HepG2 (cell line): ENCODE results near the gene KRT14. TPM values are rescaled to one million over a fixed set of nuclear protein-coding genes. Genes with fewer than 3 reads are reported as not detected.

Experiments
- ATAC-seq: fragments of 200-7000 bp; cut with Tn5 transposase; 3 replicates; pipeline ENCODE4 v1.9.1; 2020; ENCODE audit warnings: mild to moderate bottlenecking, moderate library complexity
- BruUV-seq: library from RNA; stranded (reverse); fragments of 400-500 nt; replicated peaks from 2 replicates; lab custom pipeline; 2021; lab: Mats Ljungman, UMichigan
- CTCF ChIA-PET: fragments of 300-600 bp; formaldehyde crosslinking; extraction: SDS; loops from one replicate; lab custom pipeline; 2021; ENCODE audit warnings: low total read pairs, inconsistent platforms, low intra/inter-chr PET ratio; lab: Yijun Ruan, JAX
- POLR2A ChIA-PET: fragments of 350-600 bp; sonication (Branson Sonifier 250); formaldehyde crosslinking; loops from one replicate; lab custom pipeline; 2020; ENCODE audit warnings: antibody characterized with exemption, inconsistent platforms; lab: Yijun Ruan, JAX
- DNase-seq: peaks from one replicate; pipeline ENCODE4 v3.0.0-alpha.2; 2015; ENCODE audit warnings: low spot score
- FAIRE-seq: peaks from 3 replicates; lab custom pipeline; 2011; peaks lifted over from hg19 to GRCh38; lab: Jason Lieb, UNC
- H2AFZ ChIP-seq: one replicate; pipeline ENCODE4 v1.6.1; 2011; ENCODE audit warnings: low read length, inconsistent platforms
- H3K27ac ChIP-seq: fragments of 300-600 bp; 3 replicates; pipeline ENCODE4 v1.8.0; 2011; ENCODE audit warnings: mixed run types, mild to moderate bottlenecking, mixed read lengths, low read length, inconsistent platforms; ENCODE audit not compliant: insufficient read depth; ENCODE audit errors: extremely low read length
- H3K27me3 ChIP-seq, 2 experiments: fragments of 200-600 bp in 1 of 2; 2 replicates in 1 of 2; 3 replicates in 1 of 2; pipeline versions ENCODE4 v1.6.0 to v1.8.0; 2011; ENCODE audit warnings: low read length in 2 of 2, mild to moderate bottlenecking in 2 of 2, moderate library complexity in 2 of 2, inconsistent platforms in 1 of 2; ENCODE audit not compliant: insufficient read depth in 2 of 2, control insufficient read depth in 1 of 2
- H3K36me3 ChIP-seq, 2 experiments: fragments of 200-600 bp in 1 of 2; replicated peaks in 1 of 2; 2 replicates in 1 of 2; 3 replicates in 1 of 2; pipeline versions ENCODE4 v1.5.1 to v1.8.0; 2011; ENCODE audit warnings: low read length in 2 of 2, inconsistent platforms in 1 of 2; ENCODE audit not compliant: insufficient read depth in 2 of 2, control insufficient read depth in 1 of 2
- H3K4me1 ChIP-seq: 2 replicates; pipeline ENCODE4 v1.5.1; 2012; ENCODE audit warnings: low read length, inconsistent platforms; ENCODE audit not compliant: insufficient read depth
- H3K4me2 ChIP-seq: 2 replicates; pipeline ENCODE4 v1.6.0; 2011; ENCODE audit warnings: low read depth, low read length, inconsistent platforms
- H3K4me3 ChIP-seq, 3 experiments: fragments of 200-600 bp in 1 of 3; sonication (generic), shearing (Covaris generic) in 1 of 3; replicated peaks in 1 of 3; 2 replicates each; pipeline ENCODE4 v1.5.1; 2011 to 2016; ENCODE audit warnings: low read length in 3 of 3, inconsistent platforms in 2 of 3, low read depth in 2 of 3, mild to moderate bottlenecking in 2 of 3, control low read depth in 1 of 3, mixed read lengths in 1 of 3; ENCODE audit not compliant: insufficient read depth in 1 of 3
- H3K79me2 ChIP-seq: one replicate; pipeline ENCODE4 v1.6.1; 2011; ENCODE audit warnings: low read length, inconsistent platforms; ENCODE audit not compliant: insufficient read depth
- H3K9ac ChIP-seq: 2 replicates; pipeline ENCODE4 v1.6.0; 2011; ENCODE audit warnings: mild to moderate bottlenecking, low read depth, low read length, inconsistent platforms; ENCODE audit not compliant: insufficient read depth
- H3K9me3 ChIP-seq: 2 replicates; pipeline ENCODE4 v1.5.1; 2012; ENCODE audit warnings: mild to moderate bottlenecking, low read length
- H4K20me1 ChIP-seq: 2 replicates; pipeline ENCODE4 v1.6.0; 2011; ENCODE audit warnings: inconsistent platforms, mild to moderate bottlenecking, low read length, moderate library complexity; ENCODE audit not compliant: insufficient read depth
- CTCF ChIP-seq: sonication (generic); formaldehyde crosslinking; IDR thresholded peaks from 2 replicates; pipeline ENCODE4 v1.5.0; 2020; ENCODE audit warnings: mild to moderate bottlenecking, missing genetic modification reagents, moderate library complexity
- HNF4A ChIP-seq: sonication (generic); formaldehyde crosslinking; IDR thresholded peaks from 2 replicates; pipeline ENCODE4 v1.4.0; 2020; ENCODE audit warnings: missing genetic modification reagents
- KAT2B ChIP-seq: fragments of 150-350 bp; IDR thresholded peaks from 2 replicates; pipeline ENCODE4 v1.6.1; 2014; ENCODE audit warnings: low read depth, low read length, borderline replicate concordance
- PATZ1 ChIP-seq: sonication (generic); formaldehyde crosslinking; IDR thresholded peaks from 2 replicates; pipeline ENCODE4 v1.4.0; 2020; ENCODE audit warnings: missing genetic modification reagents
- SMARCC2 ChIP-seq: fragments of 450-650 bp; IDR thresholded peaks from 2 replicates; pipeline ENCODE4 v1.6.1; 2017; ENCODE audit warnings: antibody characterized with exemption, mild to moderate bottlenecking
- ZBTB33 ChIP-seq: sonication (generic); formaldehyde crosslinking; IDR thresholded peaks from 2 replicates; pipeline ENCODE4 v1.4.0; 2020; ENCODE audit warnings: missing genetic modification reagents
- ZFY ChIP-seq: sonication (generic); formaldehyde crosslinking; IDR thresholded peaks from 2 replicates; pipeline ENCODE4 v1.4.0; 2020; ENCODE audit warnings: missing genetic modification reagents
- ZNF740 ChIP-seq: sonication (generic); formaldehyde crosslinking; IDR thresholded peaks from 2 replicates; pipeline ENCODE4 v1.4.0; 2020; ENCODE audit warnings: missing genetic modification reagents
- WGBS: methylation state at CpG from one replicate; pipeline ENCODE4 v1.1.6; 2017; ENCODE audit warnings: low lambda C conversion rate; 5-methylcytosine and 5-hydroxymethylcytosine counted together
- in situ Hi-C: cut with HindIII; loops from 2 replicates; pipeline ENCODE4 v1.10.0; 2017; ENCODE audit warnings: low pct_unique_long_range_greater_than_20kb; ENCODE audit not compliant: extremely low pct_ligation_motif_present
- intact Hi-C: fragments of 100-400 bp; cut with micrococcal nuclease; formaldehyde crosslinking; loops from one replicate; pipeline ENCODE4 v1.10.0; 2022; ENCODE audit not compliant: unreplicated experiment
- polyA plus RNA-seq, 8 experiments: library from polyadenylated mRNA; depleted of rRNA in 3 of 8; stranded (reverse) in 7 of 8; unstranded in 1 of 8; fragments of >200 nt; fragmentation: Illumina TruSeq in 4 of 8; extraction: Trizol in 4 of 8; gene quantifications; 2 replicates each; pipeline versions ENCODE4 v1.2.1 to v1.2.3, GENCODE V29; 2011 to 2016; ENCODE audit warnings: low read depth in 4 of 8, missing spikeins in 1 of 8, mixed read lengths in 1 of 8; ENCODE audit not compliant: insufficient read depth in 1 of 8
- total RNA-seq, 5 experiments: library from RNA; depleted of rRNA; stranded (reverse); fragments of >200 nt; fragmentation: Illumina TruSeq; extraction: Trizol; gene quantifications; 2 replicates each; pipeline ENCODE4 v1.2.3, GENCODE V29; 2016; ENCODE audit warnings: low read depth in 1 of 5

The KRT14 gene
- total and polyA plus RNA-seq, 2 of the 13 experiments (the other 11 are each of a cell fraction or from before 2014, with no cell fraction given) = 0.09 TPM; not detected in 1

GRCh38 chr17:41583137-41584127 is 3.3 kb downstream of the KRT14 start:
- in situ Hi-C loops = no loop called here
- Histone ChIP-seq H4K20me1 (no peaks in the 10 kb centered on the region), H3K79me2 (no peaks in the 10 kb centered on the region), H3K4me3 (no peak overlapping the region), H3K27ac (no peak overlapping the region), H3K27me3 (peaks cover 3 to 11% of the 10 kb centered on the region in 2 experiments; a peak in 2 of 5 replicates), H3K9me3 (no peaks in the 10 kb centered on the region), H2AFZ (no peak overlapping the region), H3K4me1 (no peaks in the 10 kb centered on the region), H3K9ac (no peak overlapping the region), H3K4me2 (no peak overlapping the region), H3K36me3 (no peaks in the 10 kb centered on the region)
- TF ChIP-seq PATZ1 (CRISPR knock-in tag) (0 out of 2 replicates have a peak, but pooled peaks have one; percentile 42), KAT2B (no peak), HNF4A (CRISPR knock-in tag) (0 out of 2 replicates have a peak, but pooled peaks have one; percentile 15), ZNF740 (CRISPR knock-in tag) (peak; percentile 84), ZFY (CRISPR knock-in tag) (peak; percentile 16; the same call in 1 of the 2 replicates), SMARCC2 (no peak), ZBTB33 (CRISPR knock-in tag) (0 out of 2 replicates have a peak, but pooled peaks have one; percentile 30), CTCF (CRISPR knock-in tag) (peak; percentile 39; the same call in 1 of the 2 replicates)
- ATAC-seq = no peak
- DNase-seq = no peak
- no peak for FAIRE-seq
- ChIA-PET CTCF (interaction anchor here (1.1 kb wide), 1 partner anchor 79 kb away, joined by 4 read pairs; no protein-coding TSS in a partner anchor), POLR2A (no interaction called here)
- 48% methylated on average over 33 of the region's 33 CpGs for WGBS
- BruUV-seq = no TSS peak
- intact Hi-C loops = no loop called here
